ENCODE results near the gene ITIH3. TPM values are rescaled to one million over a fixed set of nuclear protein-coding genes. Genes with fewer than 3 reads are reported as not detected.

Gene ITIH3
- total RNA-seq, 1 donor from 2014 or later: 0.71 TPM

DNA sequence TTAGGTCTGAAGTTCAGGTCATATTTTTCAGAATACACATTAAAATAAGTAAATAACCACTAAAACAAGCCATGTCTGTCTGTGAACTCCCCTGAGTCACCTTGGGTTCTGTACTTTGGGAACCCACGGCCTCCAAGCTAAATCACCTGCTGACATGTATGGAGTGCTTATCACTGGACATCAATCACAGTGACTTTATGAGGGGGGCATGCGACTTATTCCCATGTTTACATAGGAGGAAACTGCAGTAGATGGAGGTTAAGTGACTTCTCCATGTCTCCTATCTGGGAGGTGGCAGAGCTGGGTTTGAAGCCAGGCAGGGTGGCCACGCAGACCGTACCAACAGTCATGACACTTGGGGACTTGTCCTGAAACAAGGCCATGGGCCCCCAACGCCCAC is 27.8 kb downstream of the ITIH3 start:
- no peak for DNase-seq (ENCODE audit: low spot score)

DNA sequence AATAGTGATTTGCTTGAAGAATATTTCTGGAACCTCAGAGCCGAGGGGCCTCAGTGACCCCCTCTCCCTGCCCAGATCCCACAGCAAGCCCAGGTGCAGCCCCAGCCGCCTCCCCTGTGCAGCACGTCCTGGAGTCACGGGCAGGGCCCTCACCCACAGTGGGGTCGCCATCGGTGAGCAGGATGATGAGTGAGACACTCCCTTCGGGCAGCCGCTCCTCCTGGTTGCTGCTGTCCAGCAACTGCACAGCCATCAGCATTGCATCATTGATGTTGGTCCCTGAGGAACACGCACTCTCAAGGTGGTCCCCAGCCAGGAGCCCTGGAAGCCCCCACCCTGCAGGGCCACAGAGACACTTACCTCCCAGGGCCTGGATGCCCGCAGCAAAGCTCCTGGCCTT is 29.4 kb downstream of the ITIH3 start:
- DNase-seq (ENCODE audit: low spot score): no peak

DNA sequence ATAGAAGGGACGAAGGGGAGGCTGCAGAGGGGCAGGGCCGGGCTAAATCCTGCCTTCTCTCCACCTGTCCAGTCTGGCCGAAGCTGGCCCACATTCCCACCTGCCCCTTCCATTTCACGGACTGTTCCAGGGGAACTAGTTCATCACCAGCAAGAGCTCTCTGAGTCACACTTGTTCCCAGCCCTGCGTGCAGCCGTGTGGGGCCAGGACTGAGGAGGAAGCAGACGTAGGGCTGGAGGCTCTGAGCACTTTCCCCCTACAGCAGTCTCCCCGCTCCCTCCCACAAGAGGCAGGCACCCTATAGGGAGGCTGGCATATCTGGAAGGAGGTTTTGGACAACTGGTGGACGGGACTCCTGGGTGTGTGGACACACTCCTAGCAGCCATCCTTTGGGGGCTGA is 32.8 kb downstream of the ITIH3 start:
- DNase-seq (ENCODE audit: low spot score): no peak

- DNase-seq (ENCODE audit: low spot score): no peak
Measured at GRCh38 chr3:52827866-52828376, 33.3 kb downstream of the ITIH3 start.

DNA sequence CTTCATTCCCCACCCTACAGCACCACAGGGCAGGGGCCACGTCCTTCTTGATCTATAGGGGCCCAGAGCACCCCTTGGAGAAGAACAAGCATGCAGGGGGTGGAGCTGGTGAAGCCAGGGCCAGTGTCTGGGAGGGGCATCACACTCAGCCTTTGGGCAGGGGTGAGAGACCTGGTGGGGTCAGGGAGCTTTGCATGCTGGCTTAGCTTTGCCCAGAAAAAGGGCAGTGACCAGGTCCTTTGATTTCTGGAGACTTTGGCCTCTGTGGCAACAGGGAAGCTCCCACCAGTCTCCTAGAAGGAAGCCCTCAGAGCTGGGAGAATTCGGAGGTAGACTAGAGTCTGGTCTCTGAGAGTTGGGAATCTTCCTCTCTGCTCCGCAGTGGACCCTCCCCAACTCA is 34.9 kb downstream of the ITIH3 start:
- no peak for DNase-seq (ENCODE audit: low spot score)

DNA sequence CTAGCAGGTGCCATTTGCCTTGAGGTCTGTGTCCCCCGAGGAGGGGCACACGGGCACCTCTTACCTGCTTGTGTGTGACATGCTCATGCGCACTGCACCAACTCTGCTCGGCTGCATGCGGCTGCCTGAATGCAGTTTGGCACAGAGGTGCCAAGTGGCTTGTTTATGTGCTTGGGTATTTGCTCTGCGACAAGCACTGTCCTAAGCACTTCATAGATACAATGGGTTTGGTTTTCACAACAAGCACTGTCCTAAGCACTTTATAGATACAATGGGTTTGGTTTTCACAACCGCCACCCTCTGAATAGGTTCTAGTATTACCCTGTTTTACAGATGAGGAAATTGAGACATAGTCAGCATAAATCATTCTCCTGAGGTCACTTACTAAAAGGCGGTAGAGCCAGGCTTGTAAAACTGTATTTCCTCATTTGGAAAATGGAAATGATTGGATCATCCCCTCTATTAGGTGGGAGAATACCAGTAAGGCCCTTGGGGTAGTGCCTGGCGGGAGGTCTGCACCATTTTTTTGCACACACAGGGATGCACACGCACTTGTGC is 35.4 kb downstream of the ITIH3 start:
- DNase-seq (ENCODE audit: low spot score): no peak

DNA sequence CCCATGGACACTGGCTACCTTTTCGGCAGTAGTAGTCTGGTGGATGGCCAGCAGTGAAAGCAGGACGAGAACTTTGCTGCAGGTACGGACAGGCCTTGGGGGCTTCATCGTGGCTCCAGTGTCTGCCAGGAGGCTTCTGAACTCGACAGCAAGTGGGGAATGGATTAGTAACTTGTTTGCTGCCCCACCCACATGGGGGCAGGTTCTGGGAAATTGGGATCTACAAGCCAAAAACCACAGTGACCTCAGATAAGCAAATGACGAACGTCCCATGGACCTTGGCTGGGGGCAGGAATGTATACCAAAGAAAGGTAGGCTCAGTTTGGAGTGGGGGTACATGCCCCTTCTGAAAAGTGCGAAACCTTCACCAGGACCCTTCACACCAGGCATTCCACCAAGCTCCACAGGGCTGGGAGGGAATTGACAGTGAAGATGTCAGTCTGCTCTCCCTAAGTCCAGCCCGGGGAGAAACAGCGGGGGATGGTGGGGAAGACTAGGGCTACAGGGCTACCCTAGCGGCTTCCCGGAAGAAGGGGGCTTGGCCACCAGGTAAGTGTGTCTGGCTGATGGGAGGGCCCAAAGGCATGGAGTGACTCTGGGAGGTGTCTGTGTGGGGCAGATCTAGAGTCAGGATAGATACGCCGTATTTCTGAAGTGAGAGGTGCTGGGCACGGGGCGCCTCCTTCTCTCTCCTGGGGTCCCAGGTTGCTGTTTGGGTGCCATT is 36.1 kb downstream of the ITIH3 start, which contains the start of gene ITIH4:
Gene ITIH4 (minus strand): TSS at position 138 of the 724 bp plus-strand sequence. CDS start 30 bp downstream, at position 108.
- no peak for DNase-seq (ENCODE audit: low spot score)

- no peak for DNase-seq (ENCODE audit: low spot score)
Measured at GRCh38 chr3:52831500-52832301, 37.1 kb downstream of the ITIH3 start.

- no peak for DNase-seq (ENCODE audit: low spot score)
Measured at GRCh38 chr3:52833202-52833601, 38.6 kb downstream of the ITIH3 start.

DNA sequence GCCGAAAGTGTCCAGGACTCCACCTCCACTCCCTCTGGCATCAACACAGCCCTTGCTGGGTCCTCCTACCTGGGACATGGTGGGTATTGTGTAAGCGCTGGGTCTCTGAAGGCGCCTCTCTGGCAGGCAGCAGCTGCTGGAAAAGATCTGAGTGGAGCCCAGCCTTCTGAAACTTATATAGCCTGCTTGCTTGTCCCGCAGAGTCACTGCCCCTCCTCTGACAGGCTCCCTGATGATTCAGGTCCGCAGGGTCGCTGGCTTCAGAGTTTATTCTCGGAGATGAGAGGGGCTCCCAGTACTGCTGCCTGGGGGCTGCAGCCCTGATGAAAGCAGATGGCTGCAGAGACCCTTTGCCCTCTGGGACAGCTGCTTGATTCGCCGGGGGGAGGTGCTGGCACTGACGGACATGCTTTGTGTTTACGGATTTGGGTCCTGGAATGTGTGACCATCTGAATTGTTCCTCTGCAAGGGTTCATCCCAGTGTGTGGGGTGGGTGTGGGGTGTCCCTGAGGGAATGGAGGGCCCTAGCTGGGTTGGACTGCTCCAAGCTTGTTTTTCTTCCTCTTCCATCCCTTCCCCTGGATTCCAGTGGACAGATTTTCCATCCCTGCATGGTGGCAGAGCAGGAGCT is 40.4 kb downstream of the ITIH3 start, which contains the start of gene MUSTN1:
Gene MUSTN1 (minus strand): TSS at position 149 of the 631 bp plus-strand sequence. CDS start 71 bp downstream, at position 78.
- DNase-seq (ENCODE audit: low spot score): no peak

GRCh38 chr3:52835766-52836470 is 41.3 kb downstream of the ITIH3 start:
- no peak for DNase-seq (ENCODE audit: low spot score)

DNA sequence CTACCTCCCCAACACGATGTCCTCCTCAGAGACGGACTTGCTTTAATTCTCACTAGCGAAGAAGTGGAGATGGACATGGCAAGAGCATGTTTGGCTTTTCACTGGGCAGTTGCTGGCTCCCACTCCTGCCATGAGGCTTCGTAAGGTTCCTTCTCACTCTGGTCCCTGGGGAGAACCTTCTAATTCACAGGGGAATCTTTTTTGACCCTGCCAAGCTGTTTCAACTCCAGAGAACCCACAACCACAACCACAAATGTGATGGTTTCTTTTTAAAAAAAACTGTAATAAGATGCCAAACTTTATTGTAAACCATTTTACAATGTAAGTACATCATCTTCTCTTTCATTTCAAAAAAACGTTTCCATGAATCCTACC is 41.9 kb downstream of the ITIH3 start:
- DNase-seq (ENCODE audit: low spot score): no peak

GRCh38 chr3:52836986-52837385 is 42.4 kb downstream of the ITIH3 start:
- DNase-seq (ENCODE audit: low spot score): no peak

- no peak for DNase-seq (ENCODE audit: low spot score)
Measured at GRCh38 chr3:52838561-52839267, 44.1 kb downstream of the ITIH3 start.

DNA sequence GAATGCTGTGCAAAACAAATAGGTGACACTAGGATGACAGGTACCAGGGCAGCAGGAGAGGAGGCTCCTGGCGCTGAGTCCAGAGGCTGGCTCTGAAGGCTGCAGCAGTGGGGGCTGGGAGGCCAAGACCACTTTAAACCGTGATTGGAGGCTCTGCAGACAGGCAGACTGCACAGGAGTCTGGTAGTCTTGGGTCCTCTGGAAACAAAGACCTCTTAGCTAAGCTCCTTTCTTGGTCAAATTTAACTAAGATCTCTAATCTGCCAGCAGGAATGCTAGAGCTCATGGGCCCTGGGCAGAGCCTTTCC is 44.6 kb downstream of the ITIH3 start:
- no peak for DNase-seq (ENCODE audit: low spot score)

DNA sequence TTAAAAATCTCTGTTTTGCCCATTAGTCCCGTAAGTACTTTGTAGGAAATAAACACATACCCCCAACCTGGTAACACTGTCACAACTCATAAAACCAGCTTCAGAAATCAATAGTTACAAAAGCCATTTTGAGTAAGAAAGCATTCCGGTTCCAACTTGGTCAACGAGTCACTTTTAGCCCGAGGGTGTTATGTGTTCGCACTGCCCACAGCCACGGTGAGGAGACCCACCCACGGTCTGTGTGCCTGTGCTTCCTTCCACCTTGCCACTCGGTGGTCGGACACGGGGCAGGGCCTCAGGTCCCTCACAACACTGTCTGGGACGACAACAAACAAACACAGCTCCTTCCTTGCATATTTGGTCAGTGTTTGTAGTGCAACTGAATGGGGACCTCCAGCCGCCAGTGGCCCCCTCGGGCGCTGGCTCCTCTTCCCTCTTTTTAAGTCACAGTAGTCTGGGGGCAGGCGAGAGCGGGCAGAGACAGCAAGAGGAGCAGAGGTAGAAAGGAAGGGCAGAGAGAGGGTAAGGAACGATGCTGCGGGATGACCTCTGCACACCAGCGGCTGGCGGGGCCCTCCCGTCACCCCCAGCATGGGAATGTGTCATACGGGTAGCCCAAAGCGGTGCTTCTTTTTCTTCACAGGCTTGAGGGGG is 45.4 kb downstream of the ITIH3 start:
- no peak for DNase-seq (ENCODE audit: low spot score)

- DNase-seq (ENCODE audit: low spot score): no peak
Measured at GRCh38 chr3:52841211-52841980, 46.8 kb downstream of the ITIH3 start.

- no peak for DNase-seq (ENCODE audit: low spot score)
Measured at GRCh38 chr3:52841981-52842340, 47.4 kb downstream of the ITIH3 start.

DNA sequence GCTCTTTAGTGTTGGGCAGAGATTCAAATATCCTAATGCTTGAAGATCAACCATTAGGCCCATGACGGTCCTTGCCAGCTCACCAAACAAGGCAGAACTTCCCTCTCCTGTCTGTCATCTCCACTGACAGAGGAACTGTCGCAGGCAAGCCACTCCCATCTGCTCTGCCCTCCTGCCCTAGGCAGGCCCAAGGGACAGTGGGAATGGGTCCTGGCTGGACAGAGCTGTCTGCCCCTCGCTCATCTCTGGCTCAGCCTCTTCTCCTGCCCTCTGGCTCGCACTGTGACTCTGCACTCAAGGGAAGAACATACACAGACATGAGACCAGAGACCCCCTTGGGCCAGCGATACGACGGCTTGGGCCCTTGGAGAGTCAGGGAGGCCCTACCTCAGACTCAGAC is 47.8 kb downstream of the ITIH3 start:
- DNase-seq (ENCODE audit: low spot score): no peak

All from mesenteric fat pad (tissue), 1 donor.